ENCODE data around the gene PIP5KL1. TPM values are rescaled to one million over a fixed set of nuclear protein-coding genes. Genes with fewer than 3 reads are reported as not detected.

PIP5KL1 gene
- polyA plus RNA-seq, 1 donor from 2014 or later = 3.4 TPM

DNA sequence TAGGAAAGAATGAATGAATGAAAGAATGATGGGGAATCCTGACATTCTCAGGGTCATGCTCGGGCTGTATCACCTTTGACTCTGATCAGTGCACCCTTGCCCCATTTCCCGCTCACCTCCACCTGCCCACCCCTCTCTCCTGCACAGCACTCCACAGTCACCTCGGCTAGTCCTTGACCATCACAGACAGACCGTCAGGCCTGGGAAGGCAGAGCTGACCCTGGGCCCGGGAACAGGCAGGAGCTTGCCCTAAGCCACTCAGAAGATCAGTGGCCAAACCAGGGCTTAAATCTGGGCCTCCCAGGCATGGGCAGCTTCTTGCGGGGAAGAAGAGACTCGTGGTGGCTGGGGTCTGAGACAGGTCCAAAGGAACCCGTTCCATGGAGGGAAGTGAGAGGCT lies 34.8 kb downstream of the PIP5KL1 start:
- H3K9me3 ChIP-seq (ENCODE audit: low read length) = no peaks in the 10 kb centered on the region
- H3K27me3 ChIP-seq (ENCODE audit: insufficient read depth, low read depth, low read length) = no peaks in the 10 kb centered on the region
- TF ChIP-seq EP300 (conservative IDR thresholded peaks at IDR 0.05; ENCODE audit: poor library complexity, severe bottlenecking) (no peak), EZH2 (IDR thresholded peaks at IDR 0.05; ENCODE audit: borderline replicate concordance, insufficient read depth, low read length, poor library complexity, severe bottlenecking) (no peak), TAF1 (IDR thresholded peaks at IDR 0.05; ENCODE audit: low read depth) (no peak), SMC3 (conservative IDR thresholded peaks at IDR 0.05; ENCODE audit: poor library complexity) (no peak), RAD21 (conservative IDR thresholded peaks at IDR 0.05) (no peak), POLR2AphosphoS5 (IDR thresholded peaks at IDR 0.05) (no peak)
- TF ChIP-seq, protein P1, sequence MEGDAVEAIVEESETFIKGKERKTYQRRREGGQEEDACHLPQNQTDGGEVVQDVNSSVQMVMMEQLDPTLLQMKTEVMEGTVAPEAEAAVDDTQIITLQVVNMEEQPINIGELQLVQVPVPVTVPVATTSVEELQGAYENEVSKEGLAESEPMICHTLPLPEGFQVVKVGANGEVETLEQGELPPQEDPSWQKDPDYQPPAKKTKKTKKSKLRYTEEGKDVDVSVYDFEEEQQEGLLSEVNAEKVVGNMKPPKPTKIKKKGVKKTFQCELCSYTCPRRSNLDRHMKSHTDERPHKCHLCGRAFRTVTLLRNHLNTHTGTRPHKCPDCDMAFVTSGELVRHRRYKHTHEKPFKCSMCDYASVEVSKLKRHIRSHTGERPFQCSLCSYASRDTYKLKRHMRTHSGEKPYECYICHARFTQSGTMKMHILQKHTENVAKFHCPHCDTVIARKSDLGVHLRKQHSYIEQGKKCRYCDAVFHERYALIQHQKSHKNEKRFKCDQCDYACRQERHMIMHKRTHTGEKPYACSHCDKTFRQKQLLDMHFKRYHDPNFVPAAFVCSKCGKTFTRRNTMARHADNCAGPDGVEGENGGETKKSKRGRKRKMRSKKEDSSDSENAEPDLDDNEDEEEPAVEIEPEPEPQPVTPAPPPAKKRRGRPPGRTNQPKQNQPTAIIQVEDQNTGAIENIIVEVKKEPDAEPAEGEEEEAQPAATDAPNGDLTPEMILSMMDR (IDR thresholded peaks at IDR 0.05; ENCODE audit: poor library complexity, severe bottlenecking) = no peak
- peaks cover 5% of the 10 kb centered on the region for H3F3A ChIP-seq (ENCODE audit: insufficient read depth, low read length, poor library complexity, severe bottlenecking)
- H2AFZ ChIP-seq (ENCODE audit: low read depth, low read length) = no peak overlapping the region
- no peaks in the 10 kb centered on the region for H3K9me2 ChIP-seq (ENCODE audit: insufficient read depth, low read length)
- H4K20me1 ChIP-seq (ENCODE audit: insufficient read depth) = no peaks in the 10 kb centered on the region
- no peak overlapping the region for H3K9ac ChIP-seq (ENCODE audit: low read length)
- peaks cover 25% of the 10 kb centered on the region for H3K36me3 ChIP-seq (ENCODE audit: insufficient read depth, low read length)
- H3K4me2 ChIP-seq (ENCODE audit: low read length) = no peak overlapping the region
- no peak overlapping the region for H3K4me3 ChIP-seq (ENCODE audit: low read length)
- H3K79me2 ChIP-seq (replicated peaks; ENCODE audit: insufficient read depth, low read length) = no peaks in the 10 kb centered on the region
- no peak overlapping the region for H3K27ac ChIP-seq (ENCODE audit: low read length)

GRCh38 chr9:127893392-127893791 lies 37.2 kb downstream of the PIP5KL1 start:
- no peaks in the 10 kb centered on the region for H3K27me3 ChIP-seq (ENCODE audit: insufficient read depth, low read depth, low read length)
- no peaks in the 10 kb centered on the region for H3K79me2 ChIP-seq (replicated peaks; ENCODE audit: insufficient read depth, low read length)
- H3K36me3 ChIP-seq (ENCODE audit: insufficient read depth, low read length) = peaks cover 25% of the 10 kb centered on the region
- H3K4me2 ChIP-seq (ENCODE audit: low read length) = no peak overlapping the region
- H4K20me1 ChIP-seq (ENCODE audit: insufficient read depth) = no peaks in the 10 kb centered on the region
- TF ChIP-seq REST (IDR thresholded peaks at IDR 0.05; ENCODE audit: borderline replicate concordance) (no peak), RAD21 (conservative IDR thresholded peaks at IDR 0.05) (no peak), TAF1 (IDR thresholded peaks at IDR 0.05; ENCODE audit: low read depth) (no peak), MXI1 (conservative IDR thresholded peaks at IDR 0.05; ENCODE audit: poor library complexity, severe bottlenecking) (no peak), SMC3 (conservative IDR thresholded peaks at IDR 0.05; ENCODE audit: poor library complexity) (no peak), EZH2 (IDR thresholded peaks at IDR 0.05; ENCODE audit: borderline replicate concordance, insufficient read depth, low read length, poor library complexity, severe bottlenecking) (no peak), EP300 (conservative IDR thresholded peaks at IDR 0.05; ENCODE audit: poor library complexity, severe bottlenecking) (no peak)
- H3K9me2 ChIP-seq (ENCODE audit: insufficient read depth, low read length) = no peaks in the 10 kb centered on the region
- no peak overlapping the region for H3K9ac ChIP-seq (ENCODE audit: low read length)
- no peak overlapping the region for H3K27ac ChIP-seq (ENCODE audit: low read length)
- peaks cover 1% of the 10 kb centered on the region for H3F3A ChIP-seq (ENCODE audit: insufficient read depth, low read length, poor library complexity, severe bottlenecking)
- no peaks in the 10 kb centered on the region for H3K9me3 ChIP-seq (ENCODE audit: low read length)
- H2AFZ ChIP-seq (ENCODE audit: low read depth, low read length) = no peak overlapping the region
- H3K4me3 ChIP-seq (ENCODE audit: low read length) = no peak overlapping the region

Measured in neural cell (in vitro differentiated cells).